Tibial nerve (tissue), 4 donors: ENCODE results near the gene KHNYN. TPM values are rescaled to one million over a fixed set of nuclear protein-coding genes. Genes with fewer than 3 reads are reported as not detected.
"Not testable (repeated sequence)": the region's sequence is repeated elsewhere in the genome, so short reads cannot be mapped to it uniquely, and the experiment has no call there.

Source experiments
- DNase-seq, 2 donors: peaks; one replicate each; pipeline ENCODE4 v3.0.0-alpha.2; 2019; ENCODE audit warnings: low spot score in 2 of 2
- H3K27ac ChIP-seq, 4 donors: fragments of 200-600 bp; sonication (generic) in 3 of 4; one replicate each; pipeline ENCODE4 v1.5.1; 2017 to 2019; ENCODE audit warnings: mild to moderate bottlenecking in 1 of 4
- H3K27me3 ChIP-seq, 2 donors: fragments of 200-600 bp; sonication (generic) in 1 of 2; one replicate each; pipeline versions ENCODE4 v1.5.1 to v1.6.0; 2017 to 2019
- H3K36me3 ChIP-seq, 3 donors: fragments of 200-600 bp; sonication (generic); one replicate each; pipeline ENCODE4 v1.5.1; 2018 to 2019
- H3K4me1 ChIP-seq, 4 donors: fragments of 200-600 bp; sonication (generic) in 3 of 4; one replicate each; pipeline ENCODE4 v1.5.1; 2017 to 2019
- H3K4me3 ChIP-seq, 4 donors: fragments of 200-600 bp; sonication (generic) in 3 of 4; one replicate each; pipeline ENCODE4 v1.5.1; 2017 to 2019; ENCODE audit warnings: mild to moderate bottlenecking in 1 of 4, moderate library complexity in 1 of 4
- H3K9me3 ChIP-seq, 4 donors: fragments of 200-600 bp; sonication (generic) in 3 of 4; one replicate each; pipeline ENCODE4 v1.5.1; 2017 to 2019
- CTCF ChIP-seq, 5 experiments: fragments of 200-600 bp in 3 of 5; fragments of 450-650 bp in 2 of 5; sonication (generic) in 3 of 5; IDR thresholded peaks; one replicate each; pipeline ENCODE4 v1.5.1; 2016 to 2019; ENCODE audit warnings: antibody characterized with exemption in 5 of 5, mild to moderate bottlenecking in 3 of 5, moderate library complexity in 2 of 5
- EP300 ChIP-seq, 2 donors: sonication (generic); formaldehyde crosslinking; IDR thresholded peaks; one replicate each; pipeline ENCODE4 v1.6.1; 2017; ENCODE audit warnings: antibody characterized with exemption in 2 of 2, mild to moderate bottlenecking in 1 of 2
- POLR2A ChIP-seq, 2 donors: fragments of 450-650 bp; IDR thresholded peaks; one replicate each; pipeline ENCODE4 v1.6.1; 2017; ENCODE audit warnings: antibody characterized with exemption in 2 of 2, mild to moderate bottlenecking in 2 of 2, moderate library complexity in 2 of 2
- WGBS, 2 donors: methylation state at CpG; one replicate each; pipeline ENCODE4 v1.1.5; 2018; 5-methylcytosine and 5-hydroxymethylcytosine counted together
- total RNA-seq, 4 donors: library from RNA; depleted of rRNA; stranded (reverse); fragments of >200 nt; gene quantifications; one replicate each; pipeline ENCODE4 v1.1.0, GENCODE V29; 2016

Gene KHNYN
- total RNA-seq, 4 donors from 2014 or later, result 66.8 to 106 (median 84.5) TPM

GRCh38 chr14:24465805-24466204 is 36.1 kb downstream of the KHNYN start:
- Histone ChIP-seq H3K36me3 (peaks cover 0 to 10% (median 0%) of the 10 kb centered on the region in 3 donors), H3K27ac (no peak overlapping the region), H3K9me3 (peaks cover 0 to 4% (median 0%) of the 10 kb centered on the region in 4 donors), H3K27me3 (no peaks in the 10 kb centered on the region), H3K4me1 (no peaks in the 10 kb centered on the region), H3K4me3 (no peak overlapping the region)
- TF ChIP-seq EP300 (IDR thresholded peaks at IDR 0.05) (no peak), CTCF (IDR thresholded peaks at IDR 0.05) (no peak), POLR2A (IDR thresholded peaks at IDR 0.05) (no peak)
- no peak for DNase-seq
- WGBS, 2 donors, result 90 to 91% methylated on average over 3 of the region's 3 CpGs

- not testable (repeated sequence) for H3K4me1 ChIP-seq, H3K27me3 ChIP-seq, DNase-seq, H3K27ac ChIP-seq, H3K4me3 ChIP-seq, H3K9me3 ChIP-seq
- WGBS, 2 donors, result 88 to 91% methylated on average over 2 of the region's 2 CpGs
- H3K36me3 ChIP-seq, result peaks cover 0 to 10% (median 0%) of the 10 kb centered on the region in 3 donors
These were observed 40.7 kb downstream of the KHNYN start for GRCh38 chr14:24470450-24470849.

GRCh38 chr14:24473211-24473610 is 43.5 kb downstream of the KHNYN start:
- H3K4me1 ChIP-seq, result no peaks in the 10 kb centered on the region
- H3K4me3 ChIP-seq, result no peak overlapping the region
- H3K36me3 ChIP-seq, result peaks cover 0 to 10% (median 0%) of the 10 kb centered on the region in 3 donors
- H3K27me3 ChIP-seq, result no peaks in the 10 kb centered on the region
- peaks cover 0 to 4% (median 0%) of the 10 kb centered on the region in 4 donors for H3K9me3 ChIP-seq
- no peak overlapping the region for H3K27ac ChIP-seq
- WGBS, 2 donors, result 67 to 84% methylated on average over 3 to 8 of the region's 12 CpGs
- DNase-seq, result no peak
- TF ChIP-seq CTCF (IDR thresholded peaks at IDR 0.05) (no peak), EP300 (IDR thresholded peaks at IDR 0.05) (no peak), POLR2A (IDR thresholded peaks at IDR 0.05) (no peak)

- no peaks in the 10 kb centered on the region for H3K9me3 ChIP-seq
- no peak overlapping the region for H3K27ac ChIP-seq
- no peaks in the 10 kb centered on the region for H3K27me3 ChIP-seq
- 81 to 82% methylated on average over 4 of the region's 4 CpGs for WGBS, 2 donors
- TF ChIP-seq POLR2A (IDR thresholded peaks at IDR 0.05) (no peak), EP300 (IDR thresholded peaks at IDR 0.05) (no peak), CTCF (IDR thresholded peaks at IDR 0.05) (no peak)
- H3K4me1 ChIP-seq, result no peaks in the 10 kb centered on the region
- peaks cover 0 to 10% (median 0%) of the 10 kb centered on the region in 3 donors for H3K36me3 ChIP-seq
- no peak for DNase-seq
- no peak overlapping the region for H3K4me3 ChIP-seq
These were observed 45.5 kb downstream of the KHNYN start for GRCh38 chr14:24475261-24475660.

GRCh38 chr14:24479999-24480398 is 50.2 kb downstream of the KHNYN start:
- H3K4me3 ChIP-seq, H3K36me3 ChIP-seq, DNase-seq, H3K27ac ChIP-seq, H3K4me1 ChIP-seq, H3K27me3 ChIP-seq, H3K9me3 ChIP-seq: not testable (repeated sequence)
- 0 to 29% methylated on average over 1 of the region's 1 CpG for WGBS, 2 donors

GRCh38 chr14:24481622-24482324 is 52.0 kb downstream of the KHNYN start:
- peaks cover 0 to 3% (median 0%) of the 10 kb centered on the region in 4 donors for H3K9me3 ChIP-seq
- no peak overlapping the region for H3K4me3 ChIP-seq
- TF ChIP-seq POLR2A (IDR thresholded peaks at IDR 0.05), result no peak
- peak in 2 of 5 experiments; percentile 7 to 50 for TF ChIP-seq CTCF (IDR thresholded peaks at IDR 0.05)
- no peak for TF ChIP-seq EP300 (IDR thresholded peaks at IDR 0.05)
- WGBS, 2 donors, result 43 to 57% methylated on average over 23 of the region's 23 CpGs
- H3K36me3 ChIP-seq, result no peaks in the 10 kb centered on the region
- H3K27me3 ChIP-seq, result no peaks in the 10 kb centered on the region
- no peaks in the 10 kb centered on the region for H3K4me1 ChIP-seq
- H3K27ac ChIP-seq, result no peak overlapping the region
- no peak for DNase-seq

GRCh38 chr14:24482699-24483303 is 53.0 kb downstream of the KHNYN start:
- H3K4me1 ChIP-seq, H3K9me3 ChIP-seq, DNase-seq, H3K27ac ChIP-seq, H3K4me3 ChIP-seq, H3K36me3 ChIP-seq, H3K27me3 ChIP-seq: not testable (repeated sequence)
- WGBS, 2 donors, result 55 to 81% methylated on average over 2 of the region's 2 CpGs
